GM12875 (cell line): ENCODE data around the gene CC2D1A.

Experiments
- H3K4me3 ChIP-seq: one replicate; pipeline ENCODE4 v1.5.1; 2011; ENCODE audit warnings: low read depth, low read length, control low read depth
- TF ChIP-seq, protein P1 (sequence below): IDR thresholded peaks from 2 replicates; pipeline ENCODE4 v1.5.1; 2011; ENCODE audit warnings: low read depth, mild to moderate bottlenecking, control low read depth, inconsistent platforms, low read length, moderate library complexity, borderline replicate concordance; ENCODE audit not compliant: insufficient read depth

The CC2D1A gene

DNA sequence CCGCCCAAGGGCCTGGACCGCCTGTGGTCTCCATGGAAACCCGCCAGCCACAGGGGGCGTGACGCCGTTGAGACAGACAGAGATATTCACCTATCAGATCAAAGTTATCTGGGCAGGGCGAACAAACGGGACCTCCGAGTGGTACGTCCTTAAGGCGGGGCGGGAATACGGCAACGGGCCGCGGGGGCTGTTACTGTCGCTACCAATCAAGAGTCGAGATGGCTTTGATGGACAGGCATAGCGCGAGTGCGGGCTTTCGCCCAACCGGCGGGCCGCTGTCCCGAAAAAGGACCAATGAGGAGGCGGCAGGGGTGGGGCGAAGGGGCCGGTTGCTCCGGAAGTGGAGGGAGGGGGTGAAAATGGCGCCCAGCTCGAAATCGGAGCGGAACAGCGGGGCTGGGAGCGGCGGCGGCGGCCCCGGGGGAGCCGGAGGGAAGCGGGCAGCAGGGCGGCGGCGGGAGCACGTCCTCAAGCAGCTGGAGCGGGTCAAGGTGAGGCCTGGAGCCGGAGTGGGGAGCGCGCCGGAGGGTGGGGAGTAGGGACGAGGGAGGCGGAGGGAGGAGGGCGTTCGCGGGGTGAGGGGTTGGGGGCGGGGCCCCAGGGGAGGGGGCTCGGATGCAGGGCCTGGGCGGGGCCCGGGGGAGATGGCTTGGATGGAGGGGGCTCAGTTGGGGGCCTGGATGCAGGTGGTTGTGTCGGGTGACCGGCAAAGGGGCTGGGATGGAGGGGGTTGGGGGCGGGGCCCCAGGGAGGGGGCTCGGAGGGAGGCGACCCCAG, 46.3 kb downstream of the CC2D1A start, which contains the start of gene DCAF15:
Gene DCAF15, plus strand, starts transcription at position 356 of the 777 bp plus-strand sequence. Its CDS starts 4 bp downstream, at position 360.
- peak within 1 kb of the TSS; percentile 83 for H3K4me3 ChIP-seq
- TF ChIP-seq, protein P1, sequence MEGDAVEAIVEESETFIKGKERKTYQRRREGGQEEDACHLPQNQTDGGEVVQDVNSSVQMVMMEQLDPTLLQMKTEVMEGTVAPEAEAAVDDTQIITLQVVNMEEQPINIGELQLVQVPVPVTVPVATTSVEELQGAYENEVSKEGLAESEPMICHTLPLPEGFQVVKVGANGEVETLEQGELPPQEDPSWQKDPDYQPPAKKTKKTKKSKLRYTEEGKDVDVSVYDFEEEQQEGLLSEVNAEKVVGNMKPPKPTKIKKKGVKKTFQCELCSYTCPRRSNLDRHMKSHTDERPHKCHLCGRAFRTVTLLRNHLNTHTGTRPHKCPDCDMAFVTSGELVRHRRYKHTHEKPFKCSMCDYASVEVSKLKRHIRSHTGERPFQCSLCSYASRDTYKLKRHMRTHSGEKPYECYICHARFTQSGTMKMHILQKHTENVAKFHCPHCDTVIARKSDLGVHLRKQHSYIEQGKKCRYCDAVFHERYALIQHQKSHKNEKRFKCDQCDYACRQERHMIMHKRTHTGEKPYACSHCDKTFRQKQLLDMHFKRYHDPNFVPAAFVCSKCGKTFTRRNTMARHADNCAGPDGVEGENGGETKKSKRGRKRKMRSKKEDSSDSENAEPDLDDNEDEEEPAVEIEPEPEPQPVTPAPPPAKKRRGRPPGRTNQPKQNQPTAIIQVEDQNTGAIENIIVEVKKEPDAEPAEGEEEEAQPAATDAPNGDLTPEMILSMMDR, result no peak

DNA sequence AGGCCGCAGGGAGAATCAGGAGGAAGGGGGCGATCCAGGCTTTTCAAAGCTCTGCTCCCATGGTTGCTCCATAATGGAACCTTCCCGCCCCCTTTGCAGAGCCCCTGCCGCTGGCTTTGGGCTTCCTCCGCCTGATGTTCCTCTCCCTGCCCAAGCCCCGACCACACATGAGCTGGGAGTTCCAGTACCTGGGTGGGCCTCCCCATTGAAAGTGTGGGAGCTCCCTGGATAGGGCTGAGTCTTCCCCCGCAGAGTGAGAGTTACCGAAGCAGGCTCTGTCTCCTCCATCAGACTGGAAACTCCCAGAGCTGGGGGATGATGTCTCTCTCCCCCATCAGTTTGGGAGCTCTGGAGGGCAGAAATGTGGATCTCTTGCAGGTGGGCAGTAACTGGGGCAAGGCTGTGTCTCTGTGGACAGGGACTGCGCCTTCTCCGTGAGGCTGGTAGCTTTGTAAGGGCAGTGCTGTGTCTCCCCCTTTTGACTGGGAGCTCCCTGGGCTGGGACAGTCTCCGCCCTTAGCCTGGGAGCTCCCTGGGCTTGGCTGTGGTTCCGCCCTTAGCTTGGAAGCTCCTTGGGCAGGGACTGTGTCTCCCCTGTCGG, 47.0 kb downstream of the CC2D1A start:
- peak overlapping the region; percentile 83 for H3K4me3 ChIP-seq
- TF ChIP-seq, protein P1, result no peak

DNA sequence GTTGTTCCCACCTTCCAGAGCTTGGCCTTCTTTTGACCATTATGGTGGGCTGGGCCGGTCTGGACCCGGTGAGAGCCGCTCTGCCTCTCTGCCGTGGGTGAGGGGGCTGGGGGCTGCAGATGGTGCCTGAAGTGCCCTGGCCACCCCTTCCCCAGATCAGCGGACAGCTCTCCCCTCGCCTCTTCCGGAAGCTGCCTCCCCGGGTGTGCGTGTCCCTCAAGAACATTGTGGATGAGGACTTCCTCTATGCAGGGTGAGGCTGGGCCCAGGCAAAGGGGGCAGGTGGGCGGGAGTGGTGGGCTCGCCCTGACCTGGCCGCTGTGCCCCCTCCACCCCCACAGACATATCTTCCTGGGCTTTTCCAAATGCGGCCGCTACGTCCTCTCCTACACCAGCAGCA, 48.2 kb downstream of the CC2D1A start:
- TF ChIP-seq, protein P1, result no peak
- H3K4me3 ChIP-seq, result no peak overlapping the region

DNA sequence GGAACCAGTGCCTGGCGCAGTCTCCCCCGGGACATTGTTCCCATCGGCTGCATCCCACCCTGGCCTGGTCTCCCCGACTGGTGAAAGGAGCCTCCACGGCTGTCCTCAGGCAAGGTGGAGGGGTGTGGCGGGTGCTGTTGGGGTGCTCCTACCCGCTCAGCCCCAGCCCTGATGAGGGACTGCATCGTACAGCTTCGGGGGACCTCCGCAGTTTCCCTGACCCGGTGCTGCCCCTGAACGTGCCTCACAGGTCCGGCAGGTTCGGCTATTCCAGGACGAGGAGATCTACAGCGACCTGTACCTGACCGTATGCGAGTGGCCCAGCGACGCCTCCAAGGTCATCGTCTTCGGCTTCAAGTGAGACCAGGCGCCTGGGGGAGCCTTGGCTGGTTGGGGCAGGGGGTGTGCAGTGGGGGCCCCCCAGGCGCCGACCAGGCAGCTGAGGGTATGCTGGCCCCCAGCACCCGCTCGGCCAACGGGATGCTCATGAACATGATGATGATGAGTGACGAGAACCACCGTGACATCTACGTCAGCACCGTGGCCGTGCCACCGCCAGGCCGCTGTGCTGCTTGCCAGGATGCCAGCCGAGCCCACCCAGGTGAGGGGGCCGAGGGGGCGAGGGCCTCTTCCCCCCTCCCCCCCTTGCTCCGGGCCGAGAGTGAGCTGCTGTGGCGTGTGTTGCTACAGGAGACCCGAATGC, 49.8 kb downstream of the CC2D1A start:
- no peak overlapping the region for H3K4me3 ChIP-seq
- TF ChIP-seq, protein P1, result no peak

DNA sequence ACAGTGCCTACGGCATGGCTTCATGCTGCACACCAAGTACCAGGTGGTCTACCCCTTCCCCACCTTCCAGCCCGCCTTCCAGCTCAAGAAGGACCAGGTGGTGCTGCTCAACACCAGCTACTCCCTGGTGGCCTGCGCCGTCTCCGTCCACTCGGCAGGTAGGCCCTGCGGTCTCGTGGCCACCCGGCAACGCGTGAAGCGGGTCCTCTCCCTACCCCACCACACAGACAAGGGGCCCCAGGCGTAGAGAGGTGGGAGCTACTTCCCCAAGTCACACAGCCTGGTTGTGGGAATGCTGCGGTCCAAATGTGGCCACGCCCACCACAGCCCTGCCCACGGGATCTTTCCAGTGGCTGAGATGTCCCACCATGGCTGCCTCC, 50.4 kb downstream of the CC2D1A start:
- TF ChIP-seq, protein P1, result no peak
- H3K4me3 ChIP-seq, result no peak overlapping the region

DNA sequence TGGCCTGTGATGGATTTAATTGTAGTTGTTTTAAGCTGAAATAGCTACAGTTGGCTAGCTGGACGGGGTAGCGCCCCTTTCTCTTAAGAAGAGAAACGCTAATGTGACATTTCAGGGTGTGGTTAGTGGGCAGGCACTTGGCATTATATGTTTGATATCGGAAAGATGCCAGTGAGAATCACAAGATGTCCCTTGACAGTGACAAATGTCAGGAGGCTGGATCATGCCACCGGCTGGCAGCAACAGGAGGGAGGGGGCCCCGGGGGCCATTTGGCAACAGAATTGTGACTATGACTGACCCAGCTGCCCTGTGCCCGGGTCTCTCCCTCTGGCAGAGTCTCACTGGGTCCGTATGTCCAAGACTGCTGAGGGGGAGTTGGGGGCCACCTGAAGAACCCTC, 51.0 kb downstream of the CC2D1A start:
- TF ChIP-seq, protein P1, result no peak

DNA sequence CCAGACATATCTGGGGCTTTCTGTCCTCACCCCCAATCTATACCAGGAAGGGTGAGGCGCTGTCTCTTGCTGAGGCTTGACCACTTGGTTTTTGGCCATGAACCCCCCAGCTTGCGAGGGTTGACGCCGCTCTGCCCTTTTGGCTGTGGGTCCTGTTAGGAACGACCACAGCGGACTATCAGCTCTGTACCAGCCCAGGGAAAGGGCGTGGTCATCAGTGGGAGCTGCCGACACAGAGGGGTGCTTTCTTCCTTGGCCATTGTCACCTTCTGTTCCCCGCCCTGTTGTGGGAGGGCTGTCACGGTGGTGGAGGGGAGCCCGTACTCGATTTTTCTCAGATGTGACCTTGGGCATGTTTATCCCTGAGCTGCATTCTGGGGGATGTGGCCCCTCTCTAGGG, 52.0 kb downstream of the CC2D1A start:
- TF ChIP-seq, protein P1, result no peak
- H3K4me3 ChIP-seq, result no peak overlapping the region

More for the DNA sequence above, 51.0 kb downstream of the CC2D1A start:
- no peak overlapping the region for H3K4me3 ChIP-seq
